ENCODE results near the gene LAT.
"Not testable (repeated sequence)": the region's sequence is repeated elsewhere in the genome, so short reads cannot be mapped to it uniquely, and the experiment has no call there.

Gene LAT

GRCh38 chr16:28977703-28978662 is 6.9 kb upstream of the LAT start:
- DNase-seq (ENCODE audit: low spot score): no peak

DNA sequence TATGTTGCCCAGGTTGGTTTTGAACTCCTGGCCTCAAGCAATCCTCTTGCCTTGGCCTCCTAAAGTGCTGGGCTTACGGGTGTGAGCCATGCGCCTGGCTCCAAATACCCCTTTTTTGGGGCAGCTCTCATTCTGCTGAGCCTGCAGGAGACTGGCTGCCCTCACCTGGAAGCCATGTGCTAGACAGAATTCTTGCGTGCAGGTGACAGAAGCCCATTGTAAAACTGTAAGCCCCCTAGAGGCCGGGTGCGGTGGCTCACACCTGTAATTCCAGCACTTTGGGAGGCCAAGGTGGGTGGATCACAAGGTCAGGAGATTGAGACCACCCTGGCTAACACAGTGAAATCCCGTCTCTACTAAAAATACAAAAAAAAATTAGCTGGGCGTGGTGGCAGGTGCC is 4.5 kb upstream of the LAT start:
- not testable (repeated sequence) for DNase-seq (ENCODE audit: low spot score)

GRCh38 chr16:28980929-28981328 is 3.9 kb upstream of the LAT start:
- DNase-seq (ENCODE audit: low spot score): no peak

DNA sequence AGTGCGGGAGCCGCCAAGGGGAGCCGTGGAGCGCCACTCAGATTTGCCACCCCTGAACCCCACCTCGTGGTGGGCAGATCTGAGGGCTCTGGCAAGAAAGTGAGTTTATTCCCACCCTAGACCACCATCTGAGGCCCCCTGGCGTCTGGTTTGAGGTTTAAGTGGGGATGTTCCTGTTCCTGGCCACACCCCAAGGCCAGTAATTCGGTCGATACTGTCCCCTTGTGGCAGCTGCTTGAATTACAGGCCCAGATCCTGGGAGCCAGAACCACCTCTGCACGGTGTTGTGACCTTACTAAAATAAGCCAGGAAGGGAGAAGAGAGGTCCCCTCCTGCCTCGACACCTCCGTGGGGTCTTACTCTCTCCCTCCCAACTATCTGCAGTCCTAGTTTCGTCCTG is 3.3 kb upstream of the LAT start:
- no peak for DNase-seq (ENCODE audit: low spot score)

- DNase-seq (ENCODE audit: low spot score): no peak
Observed at GRCh38 chr16:28982418-28982817, 2.4 kb upstream of the LAT start.

DNA sequence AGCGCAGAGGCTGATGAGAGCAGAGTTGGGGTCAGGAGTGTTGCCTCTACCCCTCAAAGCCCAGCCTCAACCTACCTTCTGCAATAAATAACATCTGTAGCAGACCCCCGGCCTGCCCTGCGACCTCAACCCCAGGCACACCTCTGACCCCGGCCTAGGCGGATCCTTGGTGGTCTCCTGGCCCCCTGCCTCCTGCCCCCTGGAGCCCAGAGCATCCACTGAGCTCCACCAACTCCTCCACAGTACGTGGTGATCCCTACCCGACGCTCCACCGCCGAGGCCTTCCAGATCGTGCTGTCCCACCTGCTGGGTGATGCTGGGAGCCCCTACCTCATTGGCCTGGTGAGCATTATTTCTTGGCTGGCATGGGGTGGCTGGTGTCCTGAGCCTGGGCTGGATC is 1.9 kb upstream of the LAT start:
- no peak for DNase-seq (ENCODE audit: low spot score)

- DNase-seq (ENCODE audit: low spot score): no peak
Observed at GRCh38 chr16:28983644-28984043, 1.2 kb upstream of the LAT start.

- no peak for DNase-seq (ENCODE audit: low spot score)
Observed at GRCh38 chr16:28984091-28984490, 761 bp upstream of the LAT start.

- DNase-seq (ENCODE audit: low spot score): no peak
Observed at GRCh38 chr16:28985211-28986041, 574 bp downstream of the LAT start.

- no peak for DNase-seq (ENCODE audit: low spot score)
Observed at GRCh38 chr16:28986046-28986445, 1.2 kb downstream of the LAT start.

GRCh38 chr16:28986492-28986891 is 1.6 kb downstream of the LAT start:
- no peak for DNase-seq (ENCODE audit: low spot score)

- no peak for DNase-seq (ENCODE audit: low spot score)
Observed at GRCh38 chr16:28987170-28987853, 2.5 kb downstream of the LAT start.

- no peak for DNase-seq (ENCODE audit: low spot score)
Observed at GRCh38 chr16:28989363-28989762, 4.5 kb downstream of the LAT start.

GRCh38 chr16:28990375-28991040 is 5.7 kb downstream of the LAT start:
- no peak for DNase-seq (ENCODE audit: low spot score)

DNA sequence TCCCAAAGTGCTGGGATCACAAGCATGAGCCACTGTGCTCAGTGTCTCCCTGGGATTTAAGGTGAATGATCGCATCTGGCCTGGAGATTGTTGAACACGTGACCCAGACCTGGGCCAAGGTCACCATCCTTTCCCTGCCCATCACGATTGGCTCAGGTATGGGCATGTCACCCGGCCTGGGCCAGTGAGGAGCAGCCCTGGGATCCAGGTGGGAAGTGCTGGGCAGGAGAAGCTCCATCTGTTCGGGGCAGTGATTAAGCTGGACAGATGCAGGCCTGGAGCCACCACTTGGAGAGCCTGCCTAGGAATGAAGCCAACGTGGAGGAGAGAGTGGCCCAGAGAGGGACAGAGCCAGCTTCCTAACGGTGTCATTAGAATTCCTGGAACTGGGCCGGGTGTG is 6.8 kb downstream of the LAT start:
- no peak for DNase-seq (ENCODE audit: low spot score)

DNA sequence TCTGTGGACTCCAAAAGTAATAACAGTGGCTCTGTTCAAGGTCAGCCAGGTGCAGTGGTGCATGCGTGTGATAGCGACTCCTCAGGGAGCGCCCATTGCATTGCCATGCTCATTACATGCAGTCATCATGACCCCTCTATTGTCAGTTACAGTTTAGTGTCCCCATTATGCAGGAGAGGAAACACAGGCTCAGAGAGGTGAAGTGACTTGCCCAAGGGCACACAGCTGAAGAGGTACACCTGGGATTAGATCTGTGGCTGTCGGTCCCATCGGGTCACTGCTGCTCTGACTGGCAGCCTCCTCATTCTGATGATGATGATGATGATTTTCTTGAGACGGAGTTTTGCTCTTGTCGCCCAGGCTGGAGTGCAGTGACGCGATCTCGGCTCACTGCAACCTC is 7.6 kb downstream of the LAT start:
- no peak for DNase-seq (ENCODE audit: low spot score)

DNA sequence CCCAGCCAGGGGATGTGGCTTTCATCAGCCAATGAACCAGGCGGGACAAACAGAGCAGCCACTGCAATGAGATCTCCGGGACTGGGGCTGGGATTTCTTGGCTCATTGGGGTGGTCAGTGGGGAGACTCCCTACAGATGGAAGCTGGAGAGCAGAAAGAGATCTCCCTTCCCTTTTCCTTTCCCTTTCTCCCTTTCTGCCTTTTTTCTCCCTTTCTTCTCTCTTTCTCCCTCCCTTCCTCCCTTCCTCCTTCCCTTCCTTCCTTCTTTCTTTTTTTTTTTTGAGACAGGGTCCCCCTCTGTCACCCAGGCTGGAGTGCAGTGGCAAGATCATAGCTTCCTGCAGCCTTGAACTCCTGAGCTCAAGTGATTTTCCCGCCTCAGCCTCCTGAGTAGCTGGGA is 14.0 kb downstream of the LAT start:
- DNase-seq (ENCODE audit: low spot score): no peak

- DNase-seq (ENCODE audit: low spot score): no peak
Observed at GRCh38 chr16:28999577-28999976, 14.7 kb downstream of the LAT start.

DNA sequence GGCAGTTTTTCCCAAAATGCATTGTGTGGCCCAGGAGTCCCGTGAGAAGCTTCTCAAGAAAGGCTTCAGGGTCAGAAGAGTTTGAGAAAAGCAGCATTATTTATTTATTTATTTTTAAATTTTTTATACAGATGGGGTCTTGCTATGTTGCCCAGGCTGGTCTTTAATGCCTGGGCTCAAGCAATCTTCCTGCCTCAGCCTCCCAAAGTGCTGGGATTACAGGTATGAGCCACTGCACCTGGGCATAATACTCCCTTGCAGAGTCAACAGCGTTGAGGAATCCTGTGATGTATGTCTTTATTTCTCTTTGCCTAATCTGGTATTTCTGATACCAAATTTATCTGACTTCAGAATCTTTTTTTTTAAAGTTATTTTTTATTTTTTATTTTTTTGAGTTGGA is 15.2 kb downstream of the LAT start:
- DNase-seq (ENCODE audit: low spot score): no peak

GRCh38 chr16:29004496-29005139 is 19.8 kb downstream of the LAT start:
- DNase-seq (ENCODE audit: low spot score): not testable (repeated sequence)

Data from GM03348 (cell line).